Retinal pigment epithelial cell (primary cell): ENCODE measurements around the gene TRAT1.

Experiments
- DNase-seq: peaks from one replicate; pipeline ENCODE4 v3.0.0-alpha.2; 2010; ENCODE audit warnings: low read depth
- H3K4me3 ChIP-seq: 2 replicates; pipeline ENCODE4 v1.5.1; 2011; ENCODE audit warnings: mild to moderate bottlenecking, low read length, control low read depth, moderate library complexity
- TF ChIP-seq, protein P1 (sequence below): conservative IDR thresholded peaks from 2 replicates; pipeline ENCODE4 v1.5.1; 2011; ENCODE audit warnings: low read depth, low read length, control low read depth, inconsistent platforms

Gene TRAT1

DNA sequence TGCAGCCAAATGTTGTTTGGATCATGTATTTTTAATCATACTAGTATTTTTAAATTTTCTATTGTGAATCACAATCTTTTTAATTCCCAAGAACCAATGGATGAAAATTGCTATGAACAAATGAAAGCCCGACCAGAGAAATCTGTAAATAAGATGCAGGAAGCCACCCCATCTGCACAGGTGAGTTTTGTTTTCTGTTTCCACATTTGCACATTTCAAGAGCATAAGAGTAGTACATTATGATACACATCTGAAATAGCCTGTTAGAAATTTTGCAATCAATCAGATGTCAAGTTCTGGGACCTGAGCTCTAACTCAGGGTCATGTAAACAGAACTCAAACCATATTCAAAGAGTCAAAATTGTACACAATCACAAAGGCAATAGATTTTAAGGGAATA, 26.5 kb downstream of the TRAT1 start:
- TF ChIP-seq, protein P1, sequence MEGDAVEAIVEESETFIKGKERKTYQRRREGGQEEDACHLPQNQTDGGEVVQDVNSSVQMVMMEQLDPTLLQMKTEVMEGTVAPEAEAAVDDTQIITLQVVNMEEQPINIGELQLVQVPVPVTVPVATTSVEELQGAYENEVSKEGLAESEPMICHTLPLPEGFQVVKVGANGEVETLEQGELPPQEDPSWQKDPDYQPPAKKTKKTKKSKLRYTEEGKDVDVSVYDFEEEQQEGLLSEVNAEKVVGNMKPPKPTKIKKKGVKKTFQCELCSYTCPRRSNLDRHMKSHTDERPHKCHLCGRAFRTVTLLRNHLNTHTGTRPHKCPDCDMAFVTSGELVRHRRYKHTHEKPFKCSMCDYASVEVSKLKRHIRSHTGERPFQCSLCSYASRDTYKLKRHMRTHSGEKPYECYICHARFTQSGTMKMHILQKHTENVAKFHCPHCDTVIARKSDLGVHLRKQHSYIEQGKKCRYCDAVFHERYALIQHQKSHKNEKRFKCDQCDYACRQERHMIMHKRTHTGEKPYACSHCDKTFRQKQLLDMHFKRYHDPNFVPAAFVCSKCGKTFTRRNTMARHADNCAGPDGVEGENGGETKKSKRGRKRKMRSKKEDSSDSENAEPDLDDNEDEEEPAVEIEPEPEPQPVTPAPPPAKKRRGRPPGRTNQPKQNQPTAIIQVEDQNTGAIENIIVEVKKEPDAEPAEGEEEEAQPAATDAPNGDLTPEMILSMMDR, result no peak
- no peak for DNase-seq
- H3K4me3 ChIP-seq, result no peak overlapping the region

DNA sequence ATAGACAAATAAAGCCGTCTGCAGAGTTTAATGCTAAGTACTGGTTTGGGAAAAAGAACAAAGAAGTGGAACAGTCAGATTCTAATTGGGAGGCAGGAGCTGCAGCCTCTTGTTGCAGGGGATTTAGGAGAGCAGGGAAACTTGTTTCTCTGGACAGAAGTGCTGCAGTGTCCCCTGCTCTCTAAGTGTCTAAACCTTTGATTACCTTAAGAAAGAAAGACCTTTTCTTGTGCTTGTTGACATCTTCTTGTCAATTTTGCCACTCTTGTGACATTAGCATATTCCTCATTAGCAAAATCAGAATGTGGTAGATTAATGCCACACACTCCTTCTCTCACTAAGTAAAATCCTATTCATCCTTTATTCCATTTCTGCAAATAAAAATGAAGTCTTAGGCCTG, 38.8 kb downstream of the TRAT1 start:
- no peak overlapping the region for H3K4me3 ChIP-seq
- TF ChIP-seq, protein P1, result no peak
- no peak for DNase-seq

DNA sequence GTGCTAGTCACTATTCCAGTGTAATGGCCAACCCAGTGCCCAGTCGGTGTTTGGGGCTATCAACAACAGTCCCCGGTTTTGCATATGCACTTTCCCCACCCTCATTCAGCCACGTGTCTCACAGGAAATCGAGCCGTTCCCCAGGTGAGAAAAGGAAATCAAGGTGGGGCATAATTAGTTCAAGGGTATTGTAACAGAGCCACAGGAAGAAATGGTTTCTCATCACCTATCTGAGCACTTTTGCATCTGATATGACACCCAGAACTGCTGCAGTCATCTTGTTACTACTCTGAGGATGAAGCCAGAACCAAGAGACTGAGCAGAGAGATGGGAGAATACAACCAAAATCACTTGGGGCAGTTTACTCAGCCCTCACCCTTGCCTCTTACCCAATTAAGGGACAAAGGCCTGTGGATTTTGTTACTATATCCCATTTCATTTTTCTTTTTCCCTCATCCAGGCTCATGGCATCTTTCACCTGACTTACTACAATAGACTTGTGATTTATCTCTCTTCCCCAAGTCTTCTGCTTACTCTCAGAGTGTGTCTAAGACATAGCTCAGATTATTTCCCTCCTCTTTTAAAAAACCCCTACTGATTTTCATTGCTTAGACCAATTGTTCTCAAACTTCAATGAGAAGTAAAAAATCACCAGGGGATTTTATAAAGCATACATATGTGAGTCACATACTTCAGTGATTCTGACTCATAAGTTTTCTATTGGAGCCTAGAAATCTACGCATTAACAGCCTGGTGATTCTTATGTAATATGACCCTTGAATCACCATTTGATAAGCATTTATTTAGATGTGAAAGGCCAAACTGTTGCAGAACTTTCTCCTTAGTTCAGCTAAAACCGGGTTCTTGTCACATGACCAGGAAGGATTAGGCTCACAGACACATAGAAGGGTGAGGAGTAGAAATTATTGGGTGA, 40.5 kb downstream of the TRAT1 start:
- TF ChIP-seq, protein P1, result no peak
- H3K4me3 ChIP-seq, result no peak overlapping the region
- peak; percentile 93 for DNase-seq

DNA sequence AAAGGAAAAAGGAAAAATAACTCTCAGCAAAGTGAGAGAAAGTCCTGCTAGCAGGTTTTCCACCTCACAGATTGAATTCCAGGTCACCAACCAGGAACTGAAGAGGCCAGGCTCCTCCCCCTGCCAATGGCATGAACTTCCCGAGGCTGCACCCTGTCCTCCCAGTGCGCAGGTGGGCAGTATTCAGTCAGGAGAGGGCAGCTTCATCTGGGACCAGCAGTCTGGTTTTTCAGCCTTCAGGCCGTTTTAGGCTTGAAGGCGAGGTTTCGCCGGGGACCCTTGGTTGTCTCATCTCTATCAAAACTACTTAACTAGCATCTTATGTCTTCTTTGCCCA, 41.2 kb downstream of the TRAT1 start:
- TF ChIP-seq, protein P1, result no peak
- no peak for DNase-seq
- no peak overlapping the region for H3K4me3 ChIP-seq

DNA sequence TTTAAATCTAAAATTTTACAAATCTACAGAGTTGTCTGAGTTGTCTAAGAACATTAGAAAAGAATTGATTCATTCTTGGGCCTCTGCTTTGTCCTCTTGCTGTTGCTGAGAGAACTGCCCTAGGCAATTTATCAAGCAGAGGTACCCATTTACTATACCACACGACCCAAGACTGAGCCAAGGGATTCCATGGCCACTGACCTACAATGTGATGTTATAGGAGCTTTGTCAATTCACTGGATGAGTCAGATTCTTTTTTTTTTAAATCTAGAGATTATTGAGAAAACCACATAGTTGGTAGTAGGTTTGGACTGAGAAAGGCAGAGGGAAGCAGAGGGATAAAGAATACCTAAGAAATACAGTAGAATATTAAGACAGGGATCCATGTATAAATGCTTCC, 55.3 kb downstream of the TRAT1 start:
- no peak overlapping the region for H3K4me3 ChIP-seq
- TF ChIP-seq, protein P1, result no peak
- no peak for DNase-seq

DNA sequence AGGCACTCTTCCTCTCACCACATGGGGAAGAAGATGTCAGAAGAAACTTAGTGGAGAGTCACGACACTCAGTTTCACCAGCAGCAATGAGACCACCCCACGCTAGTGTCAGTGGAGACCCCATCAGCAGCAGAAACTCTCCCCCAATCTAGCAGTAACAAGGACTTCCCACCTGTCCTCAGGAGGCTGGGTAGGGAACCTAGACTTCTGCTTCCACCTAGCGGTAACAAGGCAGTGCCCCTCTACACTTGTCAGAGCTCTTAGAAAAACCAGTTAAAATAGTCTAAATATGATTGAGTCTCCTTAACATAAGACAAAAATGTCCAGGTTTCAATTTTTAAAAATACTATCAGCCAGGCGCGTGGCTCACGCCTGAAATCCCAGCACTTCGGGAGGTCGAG, 57.3 kb downstream of the TRAT1 start:
- TF ChIP-seq, protein P1, result no peak
- no peak for DNase-seq
- H3K4me3 ChIP-seq, result no peak overlapping the region

DNA sequence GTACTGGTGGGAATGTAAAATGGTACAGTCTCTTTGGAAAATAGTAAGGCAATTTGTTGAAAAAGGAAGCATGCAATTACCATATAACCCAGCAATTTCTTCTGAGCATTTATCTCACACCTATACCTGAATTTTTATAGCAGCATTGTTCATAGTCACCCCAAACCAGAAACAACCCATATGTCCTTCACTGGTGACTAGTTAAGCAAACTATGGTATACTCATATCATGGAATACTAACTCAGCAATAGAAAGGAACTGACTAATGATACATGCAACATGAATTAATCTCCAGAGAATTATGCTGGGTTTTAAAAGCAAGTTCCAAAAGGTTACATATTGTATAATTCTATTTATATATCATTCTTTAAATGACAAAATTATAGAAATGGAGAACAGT, 60.2 kb downstream of the TRAT1 start:
- no peak for DNase-seq
- H3K4me3 ChIP-seq, result no peak overlapping the region
- TF ChIP-seq, protein P1, result no peak
